HG02938 (cell line): ENCODE results near the gene RAVER1.

Source experiments
- ATAC-seq: cut with Tn5 transposase; IDR thresholded peaks from one replicate; pipeline ENCODE4 v1.9.1; 2021; ENCODE audit warnings: mild to moderate bottlenecking, moderate library complexity; ENCODE audit not compliant: unreplicated experiment

Gene RAVER1

DNA sequence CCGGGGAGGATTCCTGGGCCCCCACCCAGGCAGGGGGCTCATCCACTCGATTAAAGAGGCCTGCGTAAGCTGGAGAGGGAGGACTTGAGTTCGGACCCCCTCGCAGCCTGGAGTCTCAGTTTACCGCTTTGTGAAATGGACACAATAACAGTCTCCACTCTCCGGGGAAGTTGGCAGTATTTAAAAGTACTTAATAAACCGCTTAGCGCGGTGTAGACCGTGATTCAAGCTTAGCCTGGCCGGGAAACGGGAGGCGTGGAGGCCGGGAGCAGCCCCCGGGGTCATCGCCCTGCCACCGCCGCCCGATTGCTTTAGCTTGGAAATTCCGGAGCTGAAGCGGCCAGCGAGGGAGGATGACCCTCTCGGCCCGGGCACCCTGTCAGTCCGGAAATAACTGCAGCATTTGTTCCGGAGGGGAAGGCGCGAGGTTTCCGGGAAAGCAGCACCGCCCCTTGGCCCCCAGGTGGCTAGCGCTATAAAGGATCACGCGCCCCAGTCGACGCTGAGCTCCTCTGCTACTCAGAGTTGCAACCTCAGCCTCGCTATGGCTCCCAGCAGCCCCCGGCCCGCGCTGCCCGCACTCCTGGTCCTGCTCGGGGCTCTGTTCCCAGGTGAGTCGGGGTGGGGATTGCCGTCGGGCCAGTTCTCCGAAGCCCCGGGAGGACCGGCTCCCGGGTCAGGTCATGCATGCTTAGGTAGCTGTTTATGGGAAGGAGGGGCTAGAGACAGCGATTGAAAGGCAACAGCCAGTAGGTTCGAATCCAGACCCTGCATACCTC lies 62.5 kb downstream of the RAVER1 start, which contains the start of gene ICAM1:
TSS of gene ICAM1 (plus strand) at position 505 of the 779 bp plus-strand sequence. CDS start at position 545, 40 bp downstream.
- ATAC-seq = peak; percentile 37

DNA sequence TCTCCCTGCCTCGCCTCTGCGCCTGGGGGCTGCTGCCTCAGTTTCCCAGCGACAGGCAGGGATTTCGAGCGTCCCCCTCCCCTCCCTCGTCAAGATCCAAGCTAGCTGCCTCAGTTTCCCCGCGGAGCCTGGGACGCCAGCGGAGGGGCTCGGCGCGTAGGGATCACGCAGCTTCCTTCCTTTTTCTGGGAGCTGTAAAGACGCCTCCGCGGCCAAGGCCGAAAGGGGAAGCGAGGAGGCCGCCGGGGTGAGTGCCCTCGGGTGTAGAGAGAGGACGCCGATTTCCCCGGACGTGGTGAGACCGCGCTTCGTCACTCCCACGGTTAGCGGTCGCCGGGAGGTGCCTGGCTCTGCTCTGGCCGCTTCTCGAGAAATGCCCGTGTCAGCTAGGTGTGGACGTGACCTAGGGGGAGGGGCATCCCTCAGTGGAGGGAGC lies 63.1 kb downstream of the RAVER1 start:
- peak; percentile 45 for ATAC-seq

- ATAC-seq = no peak
Measured at GRCh38 chr19:10269333-10270179, 63.8 kb downstream of the RAVER1 start.

GRCh38 chr19:10268071-10268470 lies 65.3 kb downstream of the RAVER1 start:
- no peak for ATAC-seq

DNA sequence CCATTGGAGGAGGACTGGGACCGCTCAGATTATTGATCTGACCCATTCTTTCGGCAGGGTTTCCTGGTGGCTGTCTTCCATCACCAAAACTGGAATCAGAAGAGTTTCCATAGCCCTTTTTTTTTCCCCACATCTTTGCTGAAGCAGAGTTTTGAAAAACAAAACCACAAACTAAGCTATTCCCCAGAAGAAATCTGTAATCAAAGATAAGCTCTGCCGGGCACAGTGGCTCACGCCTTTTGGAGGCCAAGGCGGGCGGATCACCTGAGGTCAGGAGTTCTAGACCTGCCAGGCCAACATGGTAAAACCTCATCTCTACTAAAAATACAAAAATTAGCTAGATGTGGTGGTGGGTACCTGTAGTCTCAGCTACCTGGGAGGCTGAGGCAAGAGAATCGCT lies 66.6 kb downstream of the RAVER1 start:
- ATAC-seq = no peak
